Measurements from ENCODE around the gene DLG2. TPM values are rescaled to one million over a fixed set of nuclear protein-coding genes. Genes with fewer than 3 reads are reported as not detected.
"Not testable (repeated sequence)": the region's sequence is repeated elsewhere in the genome, so short reads cannot be mapped to it uniquely, and the experiment has no call there.

Gene DLG2
- total RNA-seq, 1 donor from 2014 or later = 0.43 TPM

- TF ChIP-seq CTCF (IDR thresholded peaks at IDR 0.05) = no peak
These were observed 499.8 kb downstream of the DLG2 start for GRCh38 chr11:85127349-85127748.

GRCh38 chr11:85123752-85124231, 503.4 kb downstream of the DLG2 start:
- no peak overlapping the region for H3K4me3 ChIP-seq
- intact Hi-C loops (cut with DNase I) = no loop called here
- no peaks in the 10 kb centered on the region for H3K9me3 ChIP-seq
- DNase-seq (ENCODE audit: low spot score in 2 of 2) = no peak
- no peaks in the 10 kb centered on the region for H3K27me3 ChIP-seq
- TF ChIP-seq CTCF (IDR thresholded peaks at IDR 0.05) = no peak
- H3K4me1 ChIP-seq = no peaks in the 10 kb centered on the region
- no peaks in the 10 kb centered on the region for H3K36me3 ChIP-seq
- H3K27ac ChIP-seq = no peak overlapping the region

More at GRCh38 chr11:85127349-85127748, 499.8 kb downstream of the DLG2 start:
- Histone ChIP-seq H3K27me3 (no peaks in the 10 kb centered on the region), H3K36me3 (no peaks in the 10 kb centered on the region), H3K4me1 (no peaks in the 10 kb centered on the region), H3K27ac (no peak overlapping the region), H3K9me3 (no peaks in the 10 kb centered on the region), H3K4me3 (no peak overlapping the region)
- intact Hi-C loops (cut with DNase I) = no loop called here
- DNase-seq (ENCODE audit: low spot score in 2 of 2) = no peak

GRCh38 chr11:85118151-85118550, 509.0 kb downstream of the DLG2 start:
- no peaks in the 10 kb centered on the region for H3K4me1 ChIP-seq
- H3K27me3 ChIP-seq = no peaks in the 10 kb centered on the region
- intact Hi-C loops (cut with DNase I) = no loop called here
- no peak overlapping the region for H3K4me3 ChIP-seq
- H3K27ac ChIP-seq = no peak overlapping the region
- no peaks in the 10 kb centered on the region for H3K9me3 ChIP-seq
- no peak for TF ChIP-seq CTCF (IDR thresholded peaks at IDR 0.05)
- H3K36me3 ChIP-seq = no peaks in the 10 kb centered on the region
- no peak for DNase-seq (ENCODE audit: low spot score in 2 of 2)

- no peaks in the 10 kb centered on the region for H3K4me1 ChIP-seq
- no peaks in the 10 kb centered on the region for H3K9me3 ChIP-seq
- H3K4me3 ChIP-seq = no peak overlapping the region
- no peak for DNase-seq (ENCODE audit: low spot score in 2 of 2)
- H3K36me3 ChIP-seq = no peaks in the 10 kb centered on the region
- no peaks in the 10 kb centered on the region for H3K27me3 ChIP-seq
- H3K27ac ChIP-seq = no peak overlapping the region
- intact Hi-C loops (cut with DNase I) = no loop called here
- TF ChIP-seq CTCF (IDR thresholded peaks at IDR 0.05) = no peak
These were observed 511.3 kb downstream of the DLG2 start for GRCh38 chr11:85115798-85116197.

- no peak for TF ChIP-seq CTCF (IDR thresholded peaks at IDR 0.05)
- H3K27ac ChIP-seq = no peak overlapping the region
- H3K9me3 ChIP-seq = no peaks in the 10 kb centered on the region
- DNase-seq (ENCODE audit: low spot score in 2 of 2) = no peak
- H3K4me1 ChIP-seq = no peaks in the 10 kb centered on the region
- no peak overlapping the region for H3K4me3 ChIP-seq
- intact Hi-C loops (cut with DNase I) = no loop called here
- H3K36me3 ChIP-seq = no peaks in the 10 kb centered on the region
- H3K27me3 ChIP-seq = no peaks in the 10 kb centered on the region
These were observed 512.4 kb downstream of the DLG2 start for GRCh38 chr11:85114786-85115185.

GRCh38 chr11:85110246-85110645, 516.9 kb downstream of the DLG2 start:
- H3K4me3 ChIP-seq; intact Hi-C loops (cut with DNase I); H3K27ac ChIP-seq; H3K4me1 ChIP-seq; H3K36me3 ChIP-seq; H3K27me3 ChIP-seq; DNase-seq (ENCODE audit: low spot score in 2 of 2); H3K9me3 ChIP-seq: not testable (repeated sequence)
